Muscle layer of colon (tissue), 2 donors: ENCODE measurements around the gene CACNA1C.
A peak's percentile ranks its signal among the peaks of the same experiment; 100 is the strongest.

ENCODE experiments used
- H3K27ac ChIP-seq: one replicate; pipeline ENCODE4 v1.7.0; 2013; ENCODE audit warnings: low read depth, mild to moderate bottlenecking, low read length, moderate library complexity
- H3K27me3 ChIP-seq, 2 donors: one replicate each; pipeline ENCODE4 v1.7.0; 2013; ENCODE audit warnings: low read length in 2 of 2, mild to moderate bottlenecking in 2 of 2; ENCODE audit not compliant: insufficient read depth in 2 of 2, control insufficient read depth in 1 of 2
- H3K36me3 ChIP-seq: one replicate; pipeline ENCODE4 v1.7.0; 2013; ENCODE audit warnings: mild to moderate bottlenecking, low read length; ENCODE audit not compliant: insufficient read depth
- H3K4me1 ChIP-seq: one replicate; pipeline ENCODE4 v1.7.0; 2013; ENCODE audit warnings: mild to moderate bottlenecking, low read length; ENCODE audit not compliant: insufficient read depth
- H3K4me3 ChIP-seq, 2 donors: one replicate each; pipeline ENCODE4 v1.7.0; 2013; ENCODE audit warnings: low read length in 2 of 2, low read depth in 1 of 2, mild to moderate bottlenecking in 1 of 2, moderate library complexity in 1 of 2
- H3K9ac ChIP-seq: one replicate; pipeline ENCODE4 v1.7.0; 2013; ENCODE audit warnings: low read length
- H3K9me3 ChIP-seq: one replicate; pipeline ENCODE4 v1.7.0; 2013; ENCODE audit warnings: mild to moderate bottlenecking, low read length
- donor health status: abdominal sarcoma.
- donor health status: Adenocarcinoma of cecum.

Gene CACNA1C

GRCh38 chr12:2268471-2269286 lies 215.9 kb downstream of the CACNA1C start:
- Histone ChIP-seq H3K4me1 (peaks cover 86% of the 10 kb centered on the region), H3K4me3 (no peak overlapping the region), H3K36me3 (no peaks in the 10 kb centered on the region), H3K27ac (peak overlapping the region; percentile 64), H3K27me3 (no peaks in the 10 kb centered on the region), H3K9me3 (no peaks in the 10 kb centered on the region), H3K9ac (no peak overlapping the region)

GRCh38 chr12:2270846-2271245 lies 218.1 kb downstream of the CACNA1C start:
- H3K9ac ChIP-seq = no peak overlapping the region
- H3K27me3 ChIP-seq = no peaks in the 10 kb centered on the region
- H3K4me1 ChIP-seq = peaks cover 75% of the 10 kb centered on the region
- no peaks in the 10 kb centered on the region for H3K36me3 ChIP-seq
- H3K4me3 ChIP-seq = no peak overlapping the region
- H3K27ac ChIP-seq = peak overlapping the region; percentile 8
- H3K9me3 ChIP-seq = no peaks in the 10 kb centered on the region

- Histone ChIP-seq H3K36me3 (no peaks in the 10 kb centered on the region), H3K27me3 (no peaks in the 10 kb centered on the region), H3K4me3 (no peak overlapping the region), H3K4me1 (peaks cover 64% of the 10 kb centered on the region), H3K9me3 (no peaks in the 10 kb centered on the region), H3K27ac (no peak overlapping the region), H3K9ac (no peak overlapping the region)
Observed at GRCh38 chr12:2271961-2272360, 219.2 kb downstream of the CACNA1C start.

GRCh38 chr12:2273288-2273687 lies 220.5 kb downstream of the CACNA1C start:
- peak overlapping the region; percentile 35 for H3K27ac ChIP-seq

GRCh38 chr12:2273751-2274150 lies 221.0 kb downstream of the CACNA1C start:
- Histone ChIP-seq H3K4me1 (peaks cover 46% of the 10 kb centered on the region), H3K27ac (peak overlapping the region; percentile 24), H3K9ac (no peak overlapping the region), H3K4me3 (no peak overlapping the region), H3K27me3 (no peaks in the 10 kb centered on the region), H3K36me3 (no peaks in the 10 kb centered on the region), H3K9me3 (no peaks in the 10 kb centered on the region)

More at GRCh38 chr12:2273288-2273687, 220.5 kb downstream of the CACNA1C start:
- H3K36me3 ChIP-seq = no peaks in the 10 kb centered on the region
- H3K4me1 ChIP-seq = peaks cover 51% of the 10 kb centered on the region
- no peak overlapping the region for H3K4me3 ChIP-seq
- H3K27me3 ChIP-seq = no peaks in the 10 kb centered on the region
- H3K9ac ChIP-seq = no peak overlapping the region
- H3K9me3 ChIP-seq = no peaks in the 10 kb centered on the region

GRCh38 chr12:2274733-2275132 lies 221.9 kb downstream of the CACNA1C start:
- Histone ChIP-seq H3K27me3 (no peaks in the 10 kb centered on the region), H3K4me1 (peaks cover 36% of the 10 kb centered on the region), H3K9ac (no peak overlapping the region), H3K4me3 (no peak overlapping the region), H3K9me3 (no peaks in the 10 kb centered on the region), H3K27ac (peak overlapping the region; percentile 24), H3K36me3 (no peaks in the 10 kb centered on the region)

GRCh38 chr12:2276288-2277033 lies 223.7 kb downstream of the CACNA1C start:
- Histone ChIP-seq H3K9ac (no peak overlapping the region), H3K36me3 (no peaks in the 10 kb centered on the region), H3K4me1 (peaks cover 30% of the 10 kb centered on the region), H3K4me3 (no peak overlapping the region), H3K27me3 (no peaks in the 10 kb centered on the region), H3K27ac (no peak overlapping the region), H3K9me3 (no peaks in the 10 kb centered on the region)

- Histone ChIP-seq H3K36me3 (no peaks in the 10 kb centered on the region), H3K27ac (no peak overlapping the region), H3K4me1 (peaks cover 30% of the 10 kb centered on the region), H3K9ac (no peak overlapping the region), H3K4me3 (no peak overlapping the region), H3K27me3 (no peaks in the 10 kb centered on the region), H3K9me3 (no peaks in the 10 kb centered on the region)
Observed at GRCh38 chr12:2277492-2278155, 224.8 kb downstream of the CACNA1C start.

- Histone ChIP-seq H3K36me3 (no peaks in the 10 kb centered on the region), H3K9me3 (no peaks in the 10 kb centered on the region), H3K4me1 (peaks cover 50% of the 10 kb centered on the region), H3K4me3 (no peak overlapping the region), H3K27me3 (no peaks in the 10 kb centered on the region), H3K9ac (no peak overlapping the region), H3K27ac (no peak overlapping the region)
Observed at GRCh38 chr12:2281446-2281845, 228.7 kb downstream of the CACNA1C start.

GRCh38 chr12:2282318-2282717 lies 229.5 kb downstream of the CACNA1C start:
- H3K9me3 ChIP-seq = no peaks in the 10 kb centered on the region
- H3K4me3 ChIP-seq = no peak overlapping the region
- H3K9ac ChIP-seq = no peak overlapping the region
- H3K27me3 ChIP-seq = no peaks in the 10 kb centered on the region
- peak overlapping the region; percentile 74 for H3K27ac ChIP-seq
- no peaks in the 10 kb centered on the region for H3K36me3 ChIP-seq
- H3K4me1 ChIP-seq = peaks cover 58% of the 10 kb centered on the region

- H3K9ac ChIP-seq = peak overlapping the region; percentile 8
- peaks cover 70% of the 10 kb centered on the region for H3K4me1 ChIP-seq
- no peaks in the 10 kb centered on the region for H3K27me3 ChIP-seq
- no peaks in the 10 kb centered on the region for H3K9me3 ChIP-seq
- H3K4me3 ChIP-seq = no peak overlapping the region
- H3K27ac ChIP-seq = peak overlapping the region; percentile 70
- no peaks in the 10 kb centered on the region for H3K36me3 ChIP-seq
Observed at GRCh38 chr12:2283480-2283879, 230.7 kb downstream of the CACNA1C start.
